ENCODE measurements around the gene CBARP.

Gene CBARP

DNA sequence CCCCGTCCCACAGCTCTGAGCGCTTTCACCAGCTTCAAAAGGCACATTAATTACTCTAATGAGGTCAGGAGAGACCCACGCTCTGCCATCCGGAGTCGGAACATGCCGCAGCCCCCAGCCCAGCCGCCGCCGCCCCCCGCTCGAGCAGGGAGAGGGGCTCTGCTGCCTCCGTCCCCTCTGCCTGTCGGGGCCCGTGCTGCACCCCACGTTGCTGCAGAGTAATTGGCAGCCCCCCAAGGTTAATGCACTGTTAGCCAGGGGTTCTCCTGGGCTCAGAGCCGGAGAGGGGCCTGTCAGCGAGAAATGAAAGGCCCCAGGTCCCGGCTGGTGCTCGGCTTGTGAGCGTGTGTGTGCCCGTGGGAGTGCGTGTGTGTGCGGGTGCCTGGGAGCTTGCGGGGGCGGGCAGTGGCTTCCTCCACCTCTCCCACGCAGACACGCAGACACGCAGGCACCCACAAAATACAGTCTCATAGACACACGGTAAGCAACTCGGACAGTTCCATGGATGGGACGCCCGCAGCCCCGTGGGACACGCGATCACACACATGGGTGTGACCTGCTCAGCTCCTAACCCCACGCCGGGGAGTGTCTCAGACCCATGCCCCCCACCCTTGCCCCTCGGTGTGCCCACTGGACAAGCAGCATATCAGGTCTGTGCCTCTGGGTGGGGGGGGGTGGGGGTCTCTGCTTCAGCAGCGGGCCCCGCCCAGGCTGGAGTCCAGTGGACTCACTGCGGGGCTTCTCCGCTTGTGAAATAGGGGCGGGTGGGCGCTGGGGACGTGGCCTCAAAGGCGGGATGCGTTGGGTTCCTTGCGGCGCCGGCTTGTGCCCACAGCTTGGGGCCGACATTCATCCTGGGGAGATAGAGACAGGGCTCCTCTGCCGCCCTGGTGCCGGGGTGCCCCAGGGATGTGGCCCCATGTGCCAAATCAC, 43.1 kb upstream of the CBARP start:
- no peaks in the 10 kb centered on the region for H3K9me3 ChIP-seq
- no peaks in the 10 kb centered on the region for H3K27me3 ChIP-seq (ENCODE audit: low read depth)
- in situ Hi-C loops (cut with MboI; ENCODE audit: low sequenced_read_pairs) = loop anchor here (5.0 kb wide), 1 partner anchor 101 kb away; the partner anchor contains the start of gene NDUFS7

DNA sequence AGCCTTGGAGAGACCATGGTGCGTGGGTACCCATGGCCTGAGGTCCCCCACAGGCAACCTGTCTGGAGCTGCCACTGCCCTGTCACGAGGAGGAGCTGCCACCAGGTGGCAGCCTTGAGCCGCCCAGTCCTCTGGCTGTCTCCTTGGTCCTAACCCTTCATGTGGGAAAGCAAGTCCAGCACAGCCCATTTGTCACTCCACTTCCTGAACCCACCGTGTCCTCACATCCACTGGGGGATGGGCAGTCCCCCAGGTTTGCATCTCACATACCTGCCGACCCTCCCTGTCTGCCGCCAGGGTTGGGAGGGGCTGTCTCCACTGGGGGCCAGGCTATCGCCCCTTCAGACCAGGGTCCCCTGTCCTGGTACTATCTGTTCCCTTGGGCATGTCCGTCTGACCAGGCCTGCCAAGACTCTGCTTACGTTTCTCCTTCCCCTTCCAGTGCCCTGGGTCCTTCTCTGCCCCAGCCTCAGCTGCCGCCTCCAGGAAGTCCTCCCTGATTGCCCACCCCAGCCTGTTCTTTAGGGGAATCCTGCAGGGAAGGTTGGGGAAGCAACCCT, 42.1 kb upstream of the CBARP start:
- Histone ChIP-seq H3K4me1 (peaks cover 9% of the 10 kb centered on the region), H3K9me3 (no peaks in the 10 kb centered on the region), H3K36me3 (replicated peaks) (peaks cover 34% of the 10 kb centered on the region), H3K27me3 (ENCODE audit: low read depth) (no peaks in the 10 kb centered on the region), H3K4me3 (no peak overlapping the region)
- in situ Hi-C loops (cut with MboI; ENCODE audit: low sequenced_read_pairs) = loop anchor here (5.0 kb wide), 1 partner anchor 102 kb away; the partner anchor contains the start of gene NDUFS7
- peak; percentile 65 to 89 for DNase-seq (ENCODE audit: low spot score in 2 of 2)

More for the DNA sequence above, 43.1 kb upstream of the CBARP start:
- DNase-seq (ENCODE audit: low spot score in 2 of 2) = no peak
- Histone ChIP-seq H3K4me3 (no peak overlapping the region), H3K4me1 (peaks cover 7% of the 10 kb centered on the region), H3K36me3 (replicated peaks) (peaks cover 31% of the 10 kb centered on the region)

DNA sequence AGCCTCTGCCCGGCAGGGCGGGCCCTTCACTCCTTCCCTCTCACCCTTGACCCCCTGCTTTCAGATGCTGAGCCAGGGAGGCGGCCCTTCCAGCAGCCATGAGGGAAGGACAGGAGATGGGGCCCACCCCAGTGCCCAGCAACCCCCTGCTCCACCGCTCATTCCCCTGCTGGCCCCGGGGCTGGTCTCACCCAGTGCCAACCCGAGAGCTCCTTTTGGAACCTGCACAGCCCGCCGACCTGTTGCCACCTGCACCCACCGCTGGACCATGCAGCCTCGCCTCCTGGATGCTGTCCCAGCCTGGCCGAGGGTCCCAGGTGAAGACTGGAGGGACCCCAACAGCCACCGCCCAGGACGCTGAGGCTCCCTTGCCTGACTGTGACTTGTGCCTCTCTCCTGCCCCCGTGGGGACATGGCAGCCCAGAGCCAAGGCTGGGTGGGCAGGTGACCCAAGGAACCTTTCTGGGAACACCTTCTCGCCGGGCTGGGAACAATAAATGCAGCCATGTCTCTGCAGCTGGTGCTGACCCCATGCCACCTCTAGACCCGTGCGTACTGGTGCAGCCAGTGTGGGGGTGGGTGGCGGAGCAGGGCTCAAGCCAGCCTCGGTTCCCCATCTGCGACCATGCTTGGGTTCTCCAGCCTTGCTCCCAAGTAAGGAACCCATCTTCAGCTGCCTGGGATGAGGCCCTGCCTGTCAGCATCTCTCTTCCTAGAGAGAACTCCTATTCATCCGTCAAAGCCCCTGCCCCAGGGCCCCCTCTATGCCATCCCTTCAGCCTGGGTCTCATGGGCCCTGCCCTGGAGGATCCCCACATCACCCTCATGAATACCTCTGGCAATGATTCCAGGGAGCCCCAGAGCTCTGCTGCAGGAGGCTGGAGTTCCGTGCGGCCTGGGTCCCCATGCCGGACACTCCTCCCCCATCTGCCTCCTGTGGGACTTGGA, 41.2 kb upstream of the CBARP start:
- Histone ChIP-seq H3K36me3 (replicated peaks) (peaks cover 43% of the 10 kb centered on the region), H3K4me1 (peaks cover 18% of the 10 kb centered on the region)
- in situ Hi-C loops (cut with MboI; ENCODE audit: low sequenced_read_pairs) = no loop called here

DNA sequence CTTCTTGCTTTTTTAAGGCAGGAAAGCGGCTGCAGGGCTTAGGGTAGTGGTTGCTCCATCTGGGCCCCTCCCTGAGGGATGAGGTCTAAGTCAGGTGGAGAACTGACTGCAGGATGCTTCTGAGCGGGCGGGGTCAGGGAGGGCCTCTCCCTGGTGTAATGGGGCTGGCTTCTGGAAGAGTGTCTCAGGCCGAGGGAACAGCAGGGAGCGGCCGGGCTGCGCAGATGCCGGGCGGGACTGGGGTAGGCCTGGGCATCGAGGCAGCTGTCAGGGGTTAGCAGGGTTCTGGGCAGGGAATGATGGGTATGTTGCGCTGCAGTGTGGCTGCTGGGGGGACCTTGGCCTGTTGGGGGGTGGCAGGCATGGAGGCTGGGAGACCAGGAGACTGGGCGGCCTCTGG, 40.3 kb upstream of the CBARP start:
- DNase-seq (ENCODE audit: low spot score in 2 of 2) = no peak
- no peak overlapping the region for H3K4me3 ChIP-seq
- H3K27me3 ChIP-seq (ENCODE audit: low read depth) = no peaks in the 10 kb centered on the region
- peaks cover 21% of the 10 kb centered on the region for H3K4me1 ChIP-seq
- in situ Hi-C loops (cut with MboI; ENCODE audit: low sequenced_read_pairs) = no loop called here
- peaks cover 52% of the 10 kb centered on the region for H3K36me3 ChIP-seq (replicated peaks)
- no peaks in the 10 kb centered on the region for H3K9me3 ChIP-seq

More for the DNA sequence above, 41.2 kb upstream of the CBARP start:
- H3K4me3 ChIP-seq = no peak overlapping the region
- DNase-seq (ENCODE audit: low spot score in 2 of 2) = no peak
- no peaks in the 10 kb centered on the region for H3K27me3 ChIP-seq (ENCODE audit: low read depth)
- H3K9me3 ChIP-seq = no peaks in the 10 kb centered on the region

DNA sequence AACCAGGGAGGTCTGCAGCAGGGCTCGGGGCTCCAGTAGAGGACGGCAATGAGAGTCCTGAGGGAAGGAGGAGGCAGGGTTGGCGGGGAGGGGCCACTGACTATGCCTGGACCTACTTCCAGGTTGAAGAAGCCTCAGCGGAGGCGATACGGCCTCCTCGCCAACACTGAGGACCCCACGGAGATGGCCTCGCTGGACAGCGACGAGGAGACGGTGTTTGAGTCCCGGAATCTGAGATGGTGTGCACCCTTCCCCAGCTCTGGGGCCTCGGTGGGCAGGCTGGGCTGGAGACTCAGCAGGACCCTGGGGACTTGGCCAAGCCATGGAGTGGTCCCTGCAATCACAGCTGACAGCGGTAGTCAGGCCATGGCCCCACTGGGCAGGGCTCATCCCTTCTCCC, 39.3 kb upstream of the CBARP start:
- in situ Hi-C loops (cut with MboI; ENCODE audit: low sequenced_read_pairs) = no loop called here
- Histone ChIP-seq H3K36me3 (replicated peaks) (peaks cover 62% of the 10 kb centered on the region), H3K9me3 (no peaks in the 10 kb centered on the region), H3K4me1 (peaks cover 21% of the 10 kb centered on the region), H3K27me3 (ENCODE audit: low read depth) (no peaks in the 10 kb centered on the region), H3K4me3 (no peak overlapping the region)
- DNase-seq (ENCODE audit: low spot score in 2 of 2) = no peak

DNA sequence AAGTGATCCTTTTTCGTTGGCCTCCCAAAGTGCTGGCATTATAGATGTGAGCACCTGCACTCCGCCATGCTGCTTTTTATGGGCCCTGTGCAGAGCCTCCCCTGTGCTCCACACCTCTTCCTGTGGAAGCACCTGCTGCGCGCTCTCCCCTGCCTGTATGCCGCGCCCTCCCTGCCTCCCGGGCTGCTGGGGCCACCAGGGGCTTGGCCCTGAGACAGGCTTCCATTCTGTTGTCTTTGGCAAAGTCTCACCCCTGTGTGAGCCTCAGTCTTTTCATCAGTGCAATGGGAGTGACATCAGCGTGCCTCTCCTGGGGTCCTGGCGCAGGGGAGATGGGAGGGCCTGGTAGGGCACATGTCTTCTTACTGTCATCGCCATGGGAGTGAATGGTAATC, 38.8 kb upstream of the CBARP start:
- Histone ChIP-seq H3K36me3 (replicated peaks) (peaks cover 67% of the 10 kb centered on the region), H3K4me3 (peak overlapping the region; percentile 53), H3K27me3 (ENCODE audit: low read depth) (no peaks in the 10 kb centered on the region), H3K4me1 (peaks cover 21% of the 10 kb centered on the region), H3K9me3 (no peaks in the 10 kb centered on the region)
- in situ Hi-C loops (cut with MboI; ENCODE audit: low sequenced_read_pairs) = no loop called here
- DNase-seq (ENCODE audit: low spot score in 2 of 2) = no peak

DNA sequence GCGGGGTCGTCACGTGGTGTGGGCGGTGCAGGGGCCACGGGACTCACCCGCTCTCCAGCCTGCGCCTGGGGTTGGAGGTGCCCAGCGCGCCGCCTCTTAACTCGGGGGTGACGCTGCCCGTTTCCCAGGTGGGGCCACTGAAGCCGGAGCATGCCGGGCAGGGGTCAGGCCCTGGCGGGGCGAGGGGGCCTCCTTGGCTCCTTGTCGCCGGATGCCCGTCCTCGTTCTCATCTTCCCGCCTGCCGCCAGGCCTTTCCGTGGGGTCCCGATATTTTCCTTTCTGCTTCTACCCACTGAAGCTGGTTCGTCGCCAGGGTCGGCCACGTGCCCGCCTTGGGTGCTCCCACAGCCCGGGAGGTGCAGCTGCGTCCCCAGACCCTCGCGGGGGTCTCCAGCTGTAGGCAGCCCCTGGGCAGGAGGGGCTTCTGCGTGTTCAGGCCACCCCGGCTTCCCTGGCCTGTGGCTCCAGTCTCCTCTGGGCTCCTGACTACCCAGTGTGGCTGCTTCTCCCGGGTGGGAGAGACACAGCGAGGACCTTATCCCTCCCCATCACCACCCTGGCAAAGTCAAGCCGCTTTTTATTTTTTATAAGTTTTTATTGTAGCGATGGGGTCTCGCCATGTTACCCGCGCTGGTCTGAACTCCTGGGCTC, 38.3 kb upstream of the CBARP start:
- in situ Hi-C loops (cut with MboI; ENCODE audit: low sequenced_read_pairs) = no loop called here
- DNase-seq (ENCODE audit: low spot score in 2 of 2) = no peak
- no peaks in the 10 kb centered on the region for H3K9me3 ChIP-seq
- peaks cover 24% of the 10 kb centered on the region for H3K4me1 ChIP-seq
- H3K36me3 ChIP-seq (replicated peaks) = peaks cover 72% of the 10 kb centered on the region
- no peaks in the 10 kb centered on the region for H3K27me3 ChIP-seq (ENCODE audit: low read depth)
- H3K4me3 ChIP-seq = peak overlapping the region; percentile 53

DNA sequence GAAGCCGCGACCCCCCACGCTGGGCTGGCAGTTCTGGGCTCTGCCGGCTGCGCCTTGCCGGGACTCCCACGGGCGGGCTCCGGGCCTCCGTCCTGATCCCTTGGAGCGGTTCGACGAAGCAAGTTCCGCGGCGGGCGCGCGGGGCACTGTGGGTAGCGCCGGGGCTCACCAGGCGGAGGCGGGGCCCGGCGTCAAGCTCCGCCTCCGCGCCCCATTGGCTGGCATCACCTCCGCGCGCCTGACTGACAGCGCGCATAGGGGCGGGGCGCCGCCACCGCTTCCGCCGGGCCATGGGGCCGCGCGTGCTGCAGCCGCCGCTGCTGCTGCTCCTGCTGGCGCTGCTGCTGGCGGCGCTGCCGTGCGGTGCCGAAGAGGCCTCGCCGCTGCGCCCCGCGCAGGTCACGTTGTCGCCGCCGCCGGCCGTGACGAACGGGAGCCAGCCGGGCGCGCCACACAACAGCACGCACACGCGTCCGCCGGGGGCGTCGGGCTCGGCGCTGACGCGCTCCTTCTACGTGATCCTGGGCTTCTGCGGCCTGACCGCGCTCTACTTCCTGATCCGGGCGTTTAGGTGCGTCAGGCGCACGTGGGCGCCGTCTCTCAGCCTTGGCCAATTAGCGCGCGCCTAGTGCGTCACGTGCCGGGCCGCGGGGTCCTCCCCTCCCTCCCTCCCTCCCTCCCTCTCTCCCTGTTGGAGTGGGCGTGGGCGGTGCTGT, 37.6 kb upstream of the CBARP start, which contains the start of gene FAM174C:
Gene FAM174C (plus strand): TSS at position 271 of the 716 bp plus-strand sequence. CDS start 20 bp downstream, at position 291.
- Histone ChIP-seq H3K27me3 (ENCODE audit: low read depth) (no peaks in the 10 kb centered on the region), H3K4me1 (peaks cover 31% of the 10 kb centered on the region), H3K4me3 (peak within 1 kb of the TSS; percentile 53), H3K36me3 (replicated peaks) (peaks cover 79% of the 10 kb centered on the region), H3K9me3 (no peaks in the 10 kb centered on the region)
- in situ Hi-C loops (cut with MboI; ENCODE audit: low sequenced_read_pairs) = no loop called here
- DNase-seq (ENCODE audit: low spot score in 2 of 2) = peak; percentile 93 to 97

DNA sequence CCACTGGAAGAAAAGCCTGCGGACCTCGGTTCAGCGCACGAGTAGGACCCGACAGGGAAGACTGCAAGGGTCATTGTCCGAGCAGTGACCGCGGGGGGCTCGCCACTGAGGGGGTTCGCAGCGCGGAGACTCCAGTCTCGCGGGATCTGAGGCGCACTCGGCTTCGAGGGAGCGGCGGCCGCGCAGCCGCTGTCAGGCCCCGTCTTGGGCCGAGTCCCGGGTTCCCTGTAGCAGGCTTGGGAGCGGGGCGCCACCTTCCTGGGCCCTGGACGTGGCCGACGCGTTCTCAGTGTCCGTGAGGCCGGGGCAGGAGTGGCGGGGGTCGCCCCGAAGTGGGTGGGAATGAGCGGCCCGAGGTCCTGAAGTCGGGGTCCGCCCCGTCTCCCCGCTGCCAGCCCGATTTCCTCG, 37.1 kb upstream of the CBARP start:
- no peak for DNase-seq (ENCODE audit: low spot score in 2 of 2)
- H3K9me3 ChIP-seq = no peaks in the 10 kb centered on the region
- in situ Hi-C loops (cut with MboI; ENCODE audit: low sequenced_read_pairs) = no loop called here

DNA sequence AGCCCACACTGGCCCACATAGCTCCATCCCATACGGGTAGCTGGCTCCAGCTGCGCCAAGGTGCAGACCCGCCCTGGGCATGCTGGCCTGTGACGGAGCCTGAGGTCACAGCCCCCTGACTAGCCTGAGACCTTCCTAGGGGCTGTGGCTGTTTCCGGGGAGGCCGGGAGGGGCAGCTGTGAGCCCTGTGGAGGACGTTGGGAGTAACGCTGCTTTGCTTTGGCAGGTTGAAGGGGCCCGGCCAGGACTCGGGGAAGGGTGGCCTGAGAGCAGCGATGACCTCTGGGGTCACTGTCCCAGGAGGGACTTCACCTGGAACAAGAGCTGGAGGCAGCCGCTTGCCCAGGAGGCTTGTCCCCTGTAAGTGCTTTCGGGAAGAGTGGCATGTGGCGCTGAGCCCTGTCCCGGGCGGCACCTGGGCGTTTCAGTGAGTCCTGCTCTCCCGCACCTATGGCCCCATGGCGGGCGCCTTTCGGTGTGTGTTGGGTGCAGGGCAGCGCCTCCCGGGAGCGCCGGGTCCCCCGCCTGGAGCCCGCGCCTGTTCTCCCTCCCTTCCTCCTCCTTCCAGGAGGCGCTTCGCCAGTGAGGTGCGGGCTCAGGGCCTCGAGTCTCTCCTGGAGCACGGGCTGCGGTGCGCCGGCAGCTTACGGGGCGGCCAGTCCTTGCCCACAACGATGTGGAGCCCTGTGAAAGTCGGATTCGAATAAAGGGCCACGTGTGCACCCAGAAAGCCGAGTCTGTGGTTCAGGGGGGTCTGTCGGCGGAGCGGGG, 36.5 kb upstream of the CBARP start:
- DNase-seq (ENCODE audit: low spot score in 2 of 2) = no peak
- in situ Hi-C loops (cut with MboI; ENCODE audit: low sequenced_read_pairs) = no loop called here
- H3K4me1 ChIP-seq = peaks cover 36% of the 10 kb centered on the region

More for the DNA sequence above, 37.1 kb upstream of the CBARP start:
- Histone ChIP-seq H3K4me3 (peak overlapping the region; percentile 53), H3K27me3 (ENCODE audit: low read depth) (no peaks in the 10 kb centered on the region), H3K36me3 (replicated peaks) (peaks cover 80% of the 10 kb centered on the region), H3K4me1 (peaks cover 36% of the 10 kb centered on the region)

DNA sequence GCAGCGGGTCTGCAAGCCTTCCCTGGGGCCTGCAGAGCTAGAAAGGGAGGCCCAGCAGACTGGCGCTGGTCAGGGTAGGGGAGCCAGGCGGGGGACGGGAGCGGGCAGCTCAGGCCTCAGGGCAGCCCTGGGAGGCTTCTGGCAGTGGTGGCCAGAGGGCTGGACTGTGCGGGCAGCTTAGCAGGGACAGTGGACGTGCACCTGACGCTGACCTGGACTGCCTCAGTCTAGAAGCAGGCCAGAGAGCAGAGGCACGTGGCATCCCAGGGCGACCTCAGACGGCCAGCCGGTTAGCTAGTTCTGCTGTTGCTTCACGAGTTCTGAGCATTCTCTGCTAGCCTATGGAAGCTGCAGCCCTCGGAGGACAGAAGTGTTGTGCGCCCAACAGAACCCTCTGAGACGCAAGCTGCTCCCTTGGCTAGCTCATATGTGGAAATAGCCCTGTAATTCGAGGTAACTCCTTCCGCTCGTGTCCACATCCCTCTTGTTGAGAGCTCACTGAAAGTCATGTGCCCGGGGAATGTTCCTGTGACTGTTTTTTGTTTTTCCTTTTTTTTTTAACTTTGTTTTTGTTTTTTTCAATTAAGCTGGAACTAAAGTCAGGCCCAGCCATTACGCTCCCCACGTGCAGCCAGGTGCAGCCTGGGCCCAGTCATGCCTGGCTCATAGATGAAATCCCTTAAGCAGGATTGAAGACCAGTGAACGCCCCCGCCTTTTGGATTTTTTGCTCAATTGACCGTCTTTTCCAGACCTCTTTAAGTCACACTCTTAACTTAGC, 35.6 kb upstream of the CBARP start:
- H3K4me3 ChIP-seq = no peak overlapping the region

More for the DNA sequence above, 36.5 kb upstream of the CBARP start:
- H3K4me3 ChIP-seq = peak overlapping the region; percentile 53
- no peaks in the 10 kb centered on the region for H3K27me3 ChIP-seq (ENCODE audit: low read depth)
- H3K9me3 ChIP-seq = no peaks in the 10 kb centered on the region
- peaks cover 78% of the 10 kb centered on the region for H3K36me3 ChIP-seq (replicated peaks)

More for the DNA sequence above, 35.6 kb upstream of the CBARP start:
- Histone ChIP-seq H3K4me1 (peaks cover 40% of the 10 kb centered on the region), H3K27me3 (ENCODE audit: low read depth) (no peaks in the 10 kb centered on the region), H3K9me3 (no peaks in the 10 kb centered on the region), H3K36me3 (replicated peaks) (peaks cover 71% of the 10 kb centered on the region)
- in situ Hi-C loops (cut with MboI; ENCODE audit: low sequenced_read_pairs) = no loop called here
- DNase-seq (ENCODE audit: low spot score in 2 of 2) = no peak

All from HAP-1 (cell line).